Measurements from ENCODE around the gene PTPRK. TPM values are rescaled to one million over a fixed set of nuclear protein-coding genes. Genes with fewer than 3 reads are reported as not detected.

The PTPRK gene
- total and polyA plus RNA-seq, 10 of the 15 experiments (the other 5 are each of a cell fraction or from before 2014, with no cell fraction given) = 0.23 to 1.9 (median 0.55) TPM

DNA sequence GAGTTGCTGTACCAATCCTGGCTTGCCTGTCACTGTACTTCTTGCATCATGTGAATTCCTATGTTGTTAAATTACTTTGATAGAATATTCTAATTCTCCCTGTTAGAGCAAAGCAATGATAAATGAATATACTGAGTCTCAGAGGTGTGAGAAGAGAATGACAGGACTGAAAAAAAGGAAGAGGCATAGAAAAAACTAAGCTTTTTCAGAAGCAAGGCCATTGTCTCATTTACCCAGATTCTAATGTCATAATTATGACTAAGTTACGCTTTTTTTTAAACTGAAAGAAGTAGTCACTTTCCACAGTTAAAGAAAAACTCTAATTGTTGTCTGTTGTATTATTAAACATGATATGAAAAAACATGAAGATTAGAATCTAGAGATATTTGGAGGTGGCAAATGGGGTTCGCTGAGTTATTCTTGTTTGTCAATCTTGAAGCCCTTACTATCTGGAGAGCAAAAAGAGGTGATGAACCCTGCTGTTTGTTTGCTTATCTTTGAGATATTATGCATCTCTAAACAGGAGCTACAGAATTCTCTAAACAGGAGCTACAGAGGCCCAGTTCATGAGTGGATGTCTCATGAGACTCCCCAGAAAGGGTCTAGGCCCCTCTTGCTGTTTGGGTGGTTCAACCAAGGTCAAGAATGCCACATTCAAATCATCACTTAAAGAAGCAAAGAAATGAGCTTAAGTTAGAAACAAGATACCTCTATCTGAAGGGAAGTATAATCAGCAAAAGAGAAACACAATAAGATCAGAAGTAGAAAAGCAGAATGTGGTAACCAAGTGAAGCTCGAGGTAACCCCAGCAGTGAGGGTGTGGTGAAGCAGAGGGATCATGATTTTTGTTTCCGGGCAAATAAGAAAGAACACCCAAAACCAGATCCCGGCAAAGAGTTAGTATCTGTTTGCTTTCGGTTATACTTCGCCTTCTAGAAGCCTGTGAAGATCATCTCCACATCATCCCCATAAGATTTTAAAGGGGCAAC, 586.3 kb downstream of the PTPRK start (continued):
- TF ChIP-seq CBX3 (IDR thresholded peaks at IDR 0.05; ENCODE audit: borderline replicate concordance, low read depth) (no peak), POLR2A (IDR thresholded peaks at IDR 0.05; ENCODE audit: low read depth, low read length) (no peak), ZNF207 (IDR thresholded peaks at IDR 0.05; ENCODE audit: borderline replicate concordance) (no peak), KDM1A (IDR thresholded peaks at IDR 0.05; ENCODE audit: borderline replicate concordance) (no peak)

DNA sequence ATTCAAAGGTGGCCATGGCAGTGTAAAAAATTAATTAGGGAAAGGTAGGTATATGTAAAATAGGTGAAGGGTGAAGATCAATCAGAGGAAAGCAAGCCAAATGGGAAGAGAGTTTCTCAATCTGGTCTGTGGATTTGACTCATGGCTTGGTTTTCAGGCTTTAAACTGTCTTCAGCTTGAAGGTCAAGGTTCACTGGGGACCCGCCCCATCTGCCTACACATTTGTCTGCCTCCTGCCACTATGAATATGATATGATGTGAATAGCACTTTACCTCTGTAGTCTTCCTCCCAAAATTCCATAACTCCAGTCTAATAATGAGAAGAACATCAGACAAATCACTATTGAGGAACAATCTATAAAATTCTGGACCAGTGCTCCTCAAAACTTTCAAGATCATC, 587.3 kb downstream of the PTPRK start:
- SMC1A ChIA-PET (ENCODE audit: uncharacterized antibody, unreplicated experiment) = no interaction called here
- Histone ChIP-seq H3K27ac (ENCODE audit: control insufficient read depth, insufficient read depth) (no peak overlapping the region), H2AFZ (ENCODE audit: control insufficient read depth, low read depth, low read length) (no peak overlapping the region), H3K4me2 (ENCODE audit: control insufficient read depth, insufficient read depth) (no peak overlapping the region), H4K20me1 (ENCODE audit: control insufficient read depth, insufficient read depth) (no peaks in the 10 kb centered on the region), H3K4me1 (ENCODE audit: control insufficient read depth, insufficient read depth, low read length) (no peaks in the 10 kb centered on the region), H3K27me3 (replicated peaks in 1 of 2; ENCODE audit: control insufficient read depth in 2 of 2, insufficient read depth in 2 of 2, low read length in 1 of 2) (no peaks in the 10 kb centered on the region), H3K9me3 (replicated peaks; ENCODE audit: control insufficient read depth, insufficient read depth, low read length) (no peaks in the 10 kb centered on the region; the same call in 2 of the 3 replicates), H3K36me3 (ENCODE audit: control insufficient read depth in 2 of 2, insufficient read depth in 2 of 2, low read length in 1 of 2) (no peaks in the 10 kb centered on the region), H3K79me2 (ENCODE audit: control insufficient read depth, insufficient read depth, low read length) (no peaks in the 10 kb centered on the region), H3K4me3 (no peak overlapping the region), H3K9ac (ENCODE audit: control insufficient read depth, insufficient read depth, low read length) (no peak overlapping the region)
- 50% methylated on average over 1 of the region's 1 CpG for WGBS (ENCODE audit: insufficient coverage, insufficient replicate concordance, low lambda C conversion rate, missing lambda C conversion rate)
- intact Hi-C loops (cut with micrococcal nuclease; ENCODE audit: unreplicated experiment) (no loop called here), in situ Hi-C loops (cut with MboI) (no loop called here)
- ATAC-seq = no peak
- RAD21 ChIA-PET (ENCODE audit: unreplicated experiment) = no interaction called here
- CTCF ChIA-PET = no interaction called here
- POLR2A ChIA-PET = no interaction called here
- DNase-seq (ENCODE audit: low read depth, low spot score) = no peak
- no peak for FAIRE-seq
- no TSS peak for BruUV-seq (replicated peaks)
- TF ChIP-seq, protein P1, sequence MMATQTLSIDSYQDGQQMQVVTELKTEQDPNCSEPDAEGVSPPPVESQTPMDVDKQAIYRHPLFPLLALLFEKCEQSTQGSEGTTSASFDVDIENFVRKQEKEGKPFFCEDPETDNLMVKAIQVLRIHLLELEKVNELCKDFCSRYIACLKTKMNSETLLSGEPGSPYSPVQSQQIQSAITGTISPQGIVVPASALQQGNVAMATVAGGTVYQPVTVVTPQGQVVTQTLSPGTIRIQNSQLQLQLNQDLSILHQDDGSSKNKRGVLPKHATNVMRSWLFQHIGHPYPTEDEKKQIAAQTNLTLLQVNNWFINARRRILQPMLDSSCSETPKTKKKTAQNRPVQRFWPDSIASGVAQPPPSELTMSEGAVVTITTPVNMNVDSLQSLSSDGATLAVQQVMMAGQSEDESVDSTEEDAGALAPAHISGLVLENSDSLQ (IDR thresholded peaks at IDR 0.05) = no peak
- TF ChIP-seq TBL1XR1 (IDR thresholded peaks at IDR 0.05; ENCODE audit: low read depth, low read length) (no peak), ZNF274 (IDR thresholded peaks at IDR 0.05; ENCODE audit: insufficient read depth, insufficient read length) (no peak), SMC3 (IDR thresholded peaks at IDR 0.05; ENCODE audit: borderline replicate concordance, low read length) (no peak), NR2C1 (IDR thresholded peaks at IDR 0.05) (no peak), ZNF384 (IDR thresholded peaks at IDR 0.05; ENCODE audit: borderline replicate concordance, low read depth, low read length) (no peak), PAX5 (IDR thresholded peaks at IDR 0.05; ENCODE audit: borderline replicate concordance, low read depth, low read length) (no peak), ZNF207 (IDR thresholded peaks at IDR 0.05; ENCODE audit: borderline replicate concordance) (no peak), HCFC1 (IDR thresholded peaks at IDR 0.05; ENCODE audit: low read length) (no peak)
- TF ChIP-seq, protein P2, sequence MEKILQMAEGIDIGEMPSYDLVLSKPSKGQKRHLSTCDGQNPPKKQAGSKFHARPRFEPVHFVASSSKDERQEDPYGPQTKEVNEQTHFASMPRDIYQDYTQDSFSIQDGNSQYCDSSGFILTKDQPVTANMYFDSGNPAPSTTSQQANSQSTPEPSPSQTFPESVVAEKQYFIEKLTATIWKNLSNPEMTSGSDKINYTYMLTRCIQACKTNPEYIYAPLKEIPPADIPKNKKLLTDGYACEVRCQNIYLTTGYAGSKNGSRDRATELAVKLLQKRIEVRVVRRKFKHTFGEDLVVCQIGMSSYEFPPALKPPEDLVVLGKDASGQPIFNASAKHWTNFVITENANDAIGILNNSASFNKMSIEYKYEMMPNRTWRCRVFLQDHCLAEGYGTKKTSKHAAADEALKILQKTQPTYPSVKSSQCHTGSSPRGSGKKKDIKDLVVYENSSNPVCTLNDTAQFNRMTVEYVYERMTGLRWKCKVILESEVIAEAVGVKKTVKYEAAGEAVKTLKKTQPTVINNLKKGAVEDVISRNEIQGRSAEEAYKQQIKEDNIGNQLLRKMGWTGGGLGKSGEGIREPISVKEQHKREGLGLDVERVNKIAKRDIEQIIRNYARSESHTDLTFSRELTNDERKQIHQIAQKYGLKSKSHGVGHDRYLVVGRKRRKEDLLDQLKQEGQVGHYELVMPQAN (conservative IDR thresholded peaks at IDR 0.05) = no peak
- TF ChIP-seq, protein P3, sequence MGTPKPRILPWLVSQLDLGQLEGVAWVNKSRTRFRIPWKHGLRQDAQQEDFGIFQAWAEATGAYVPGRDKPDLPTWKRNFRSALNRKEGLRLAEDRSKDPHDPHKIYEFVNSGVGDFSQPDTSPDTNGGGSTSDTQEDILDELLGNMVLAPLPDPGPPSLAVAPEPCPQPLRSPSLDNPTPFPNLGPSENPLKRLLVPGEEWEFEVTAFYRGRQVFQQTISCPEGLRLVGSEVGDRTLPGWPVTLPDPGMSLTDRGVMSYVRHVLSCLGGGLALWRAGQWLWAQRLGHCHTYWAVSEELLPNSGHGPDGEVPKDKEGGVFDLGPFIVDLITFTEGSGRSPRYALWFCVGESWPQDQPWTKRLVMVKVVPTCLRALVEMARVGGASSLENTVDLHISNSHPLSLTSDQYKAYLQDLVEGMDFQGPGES (IDR thresholded peaks at IDR 0.05) = no peak
- TF ChIP-seq, protein P4, sequence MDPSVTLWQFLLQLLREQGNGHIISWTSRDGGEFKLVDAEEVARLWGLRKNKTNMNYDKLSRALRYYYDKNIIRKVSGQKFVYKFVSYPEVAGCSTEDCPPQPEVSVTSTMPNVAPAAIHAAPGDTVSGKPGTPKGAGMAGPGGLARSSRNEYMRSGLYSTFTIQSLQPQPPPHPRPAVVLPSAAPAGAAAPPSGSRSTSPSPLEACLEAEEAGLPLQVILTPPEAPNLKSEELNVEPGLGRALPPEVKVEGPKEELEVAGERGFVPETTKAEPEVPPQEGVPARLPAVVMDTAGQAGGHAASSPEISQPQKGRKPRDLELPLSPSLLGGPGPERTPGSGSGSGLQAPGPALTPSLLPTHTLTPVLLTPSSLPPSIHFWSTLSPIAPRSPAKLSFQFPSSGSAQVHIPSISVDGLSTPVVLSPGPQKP (IDR thresholded peaks at IDR 0.05; ENCODE audit: low read depth, low read length) = no peak
- TF ChIP-seq, protein P5, sequence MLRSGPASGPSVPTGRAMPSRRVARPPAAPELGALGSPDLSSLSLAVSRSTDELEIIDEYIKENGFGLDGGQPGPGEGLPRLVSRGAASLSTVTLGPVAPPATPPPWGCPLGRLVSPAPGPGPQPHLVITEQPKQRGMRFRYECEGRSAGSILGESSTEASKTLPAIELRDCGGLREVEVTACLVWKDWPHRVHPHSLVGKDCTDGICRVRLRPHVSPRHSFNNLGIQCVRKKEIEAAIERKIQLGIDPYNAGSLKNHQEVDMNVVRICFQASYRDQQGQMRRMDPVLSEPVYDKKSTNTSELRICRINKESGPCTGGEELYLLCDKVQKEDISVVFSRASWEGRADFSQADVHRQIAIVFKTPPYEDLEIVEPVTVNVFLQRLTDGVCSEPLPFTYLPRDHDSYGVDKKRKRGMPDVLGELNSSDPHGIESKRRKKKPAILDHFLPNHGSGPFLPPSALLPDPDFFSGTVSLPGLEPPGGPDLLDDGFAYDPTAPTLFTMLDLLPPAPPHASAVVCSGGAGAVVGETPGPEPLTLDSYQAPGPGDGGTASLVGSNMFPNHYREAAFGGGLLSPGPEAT (IDR thresholded peaks at IDR 0.05; ENCODE audit: low read depth) = no peak

Data from GM12878 (cell line).